ENCODE measurements around the gene TRMT6. TPM values are rescaled to one million over a fixed set of nuclear protein-coding genes. Genes with fewer than 3 reads are reported as not detected.

The TRMT6 gene
- total RNA-seq, 4 donors from 2014 or later = 9.2 to 13.4 (median 9.7) TPM

GRCh38 chr20:5979801-5980200 lies 29.5 kb upstream of the TRMT6 start:
- Histone ChIP-seq H3K27ac (replicated peaks in 1 of 4) (no peak overlapping the region), H3K4me1 (no peaks in the 10 kb centered on the region), H3K9me3 (no peaks in the 10 kb centered on the region), H3K27me3 (no peaks in the 10 kb centered on the region), H3K4me3 (no peak overlapping the region), H3K36me3 (peaks cover 0 to 48% (median 33%) of the 10 kb centered on the region in 4 donors)
- intact Hi-C loops (cut with DNase I) = no loop called here
- no peak for DNase-seq (ENCODE audit: extremely low spot score)
- TF ChIP-seq EP300 (IDR thresholded peaks at IDR 0.05) = no peak
- TF ChIP-seq CTCF (IDR thresholded peaks at IDR 0.05) = no peak
- no peak for TF ChIP-seq POLR2A (IDR thresholded peaks at IDR 0.05; ENCODE audit: low read depth)
- TF ChIP-seq POLR2AphosphoS5 (IDR thresholded peaks at IDR 0.05) = no peak
- WGBS = 98% methylated on average over 4 of the region's 4 CpGs

GRCh38 chr20:5977975-5978374 lies 27.6 kb upstream of the TRMT6 start:
- DNase-seq (ENCODE audit: extremely low spot score) = no peak
- intact Hi-C loops (cut with DNase I) = no loop called here
- H3K27ac ChIP-seq (replicated peaks in 1 of 4) = no peak overlapping the region
- H3K9me3 ChIP-seq = no peaks in the 10 kb centered on the region
- 100% methylated on average over 1 of the region's 1 CpG for WGBS
- H3K36me3 ChIP-seq = peaks cover 0 to 50% (median 30%) of the 10 kb centered on the region in 4 donors
- H3K27me3 ChIP-seq = no peaks in the 10 kb centered on the region
- H3K4me1 ChIP-seq = no peaks in the 10 kb centered on the region
- no peak overlapping the region for H3K4me3 ChIP-seq
- TF ChIP-seq EP300 (IDR thresholded peaks at IDR 0.05) = no peak
- no peak for TF ChIP-seq CTCF (IDR thresholded peaks at IDR 0.05)
- TF ChIP-seq POLR2AphosphoS5 (IDR thresholded peaks at IDR 0.05) = no peak
- TF ChIP-seq POLR2A (IDR thresholded peaks at IDR 0.05; ENCODE audit: low read depth) = no peak

- H3K4me3 ChIP-seq = no peak overlapping the region
- no peaks in the 10 kb centered on the region for H3K4me1 ChIP-seq
- intact Hi-C loops (cut with DNase I) = no loop called here
- peaks cover 0 to 51% (median 27%) of the 10 kb centered on the region in 4 donors for H3K36me3 ChIP-seq
- DNase-seq (ENCODE audit: extremely low spot score) = no peak
- TF ChIP-seq POLR2AphosphoS5 (IDR thresholded peaks at IDR 0.05) (no peak), CTCF (IDR thresholded peaks at IDR 0.05) (no peak), POLR2A (IDR thresholded peaks at IDR 0.05; ENCODE audit: low read depth) (no peak), EP300 (IDR thresholded peaks at IDR 0.05) (no peak)
- WGBS = 88% methylated on average over 2 of the region's 2 CpGs
- H3K27me3 ChIP-seq = no peaks in the 10 kb centered on the region
- H3K9me3 ChIP-seq = no peaks in the 10 kb centered on the region
- H3K27ac ChIP-seq (replicated peaks in 1 of 4) = no peak overlapping the region
Observed at GRCh38 chr20:5977223-5977622, 26.9 kb upstream of the TRMT6 start.

GRCh38 chr20:5975778-5976177 lies 25.4 kb upstream of the TRMT6 start:
- Histone ChIP-seq H3K4me1 (no peaks in the 10 kb centered on the region), H3K27ac (replicated peaks in 1 of 4) (no peak overlapping the region), H3K4me3 (no peak overlapping the region), H3K27me3 (no peaks in the 10 kb centered on the region), H3K9me3 (no peaks in the 10 kb centered on the region), H3K36me3 (peaks cover 0 to 55% (median 28%) of the 10 kb centered on the region in 4 donors)
- WGBS = 73% methylated on average over 2 of the region's 2 CpGs
- DNase-seq (ENCODE audit: extremely low spot score) = no peak
- no peak for TF ChIP-seq POLR2AphosphoS5 (IDR thresholded peaks at IDR 0.05)
- intact Hi-C loops (cut with DNase I) = no loop called here

GRCh38 chr20:5974531-5974930 lies 24.2 kb upstream of the TRMT6 start:
- DNase-seq (ENCODE audit: extremely low spot score) = no peak
- no peaks in the 10 kb centered on the region for H3K27me3 ChIP-seq
- H3K9me3 ChIP-seq = no peaks in the 10 kb centered on the region
- H3K27ac ChIP-seq (replicated peaks in 1 of 4) = no peak overlapping the region
- WGBS = 100% methylated on average over 1 of the region's 1 CpG
- no peak overlapping the region for H3K4me3 ChIP-seq
- no peaks in the 10 kb centered on the region for H3K4me1 ChIP-seq
- intact Hi-C loops (cut with DNase I) = no loop called here
- H3K36me3 ChIP-seq = peaks cover 0 to 59% (median 29%) of the 10 kb centered on the region in 4 donors
- TF ChIP-seq POLR2AphosphoS5 (IDR thresholded peaks at IDR 0.05) (no peak), CTCF (IDR thresholded peaks at IDR 0.05) (no peak), POLR2A (IDR thresholded peaks at IDR 0.05; ENCODE audit: low read depth) (no peak), EP300 (IDR thresholded peaks at IDR 0.05) (no peak)
